ENCODE measurements around the gene C5orf34. TPM values are rescaled to one million over a fixed set of nuclear protein-coding genes. Genes with fewer than 3 reads are reported as not detected.
A peak's percentile ranks its signal among the peaks of the same experiment; 100 is the strongest.
"Not testable (repeated sequence)": the region's sequence is repeated elsewhere in the genome, so short reads cannot be mapped to it uniquely, and the experiment has no call there.

The C5orf34 gene
- total RNA-seq, 4 donors from 2014 or later: 0.42 to 2.1 (median 1.6) TPM

GRCh38 chr5:43560128-43560527, 45.2 kb upstream of the C5orf34 start:
- Histone ChIP-seq H3K27ac (no peak overlapping the region), H3K4me1 (peaks cover 6 to 7% of the 10 kb centered on the region in 2 donors), H3K4me3 (replicated peaks in 1 of 3) (no peak overlapping the region), H3K27me3 (no peaks in the 10 kb centered on the region), H3K36me3 (no peaks in the 10 kb centered on the region), H3K9me3 (no peaks in the 10 kb centered on the region)
- TF ChIP-seq CTCF (IDR thresholded peaks at IDR 0.05) (no peak), POLR2A (IDR thresholded peaks at IDR 0.05) (no peak)
- WGBS, 2 donors: 44 to 57% methylated on average over 2 of the region's 2 CpGs
- DNase-seq: no peak
- intact Hi-C loops (cut with DNase I): no loop called here

DNA sequence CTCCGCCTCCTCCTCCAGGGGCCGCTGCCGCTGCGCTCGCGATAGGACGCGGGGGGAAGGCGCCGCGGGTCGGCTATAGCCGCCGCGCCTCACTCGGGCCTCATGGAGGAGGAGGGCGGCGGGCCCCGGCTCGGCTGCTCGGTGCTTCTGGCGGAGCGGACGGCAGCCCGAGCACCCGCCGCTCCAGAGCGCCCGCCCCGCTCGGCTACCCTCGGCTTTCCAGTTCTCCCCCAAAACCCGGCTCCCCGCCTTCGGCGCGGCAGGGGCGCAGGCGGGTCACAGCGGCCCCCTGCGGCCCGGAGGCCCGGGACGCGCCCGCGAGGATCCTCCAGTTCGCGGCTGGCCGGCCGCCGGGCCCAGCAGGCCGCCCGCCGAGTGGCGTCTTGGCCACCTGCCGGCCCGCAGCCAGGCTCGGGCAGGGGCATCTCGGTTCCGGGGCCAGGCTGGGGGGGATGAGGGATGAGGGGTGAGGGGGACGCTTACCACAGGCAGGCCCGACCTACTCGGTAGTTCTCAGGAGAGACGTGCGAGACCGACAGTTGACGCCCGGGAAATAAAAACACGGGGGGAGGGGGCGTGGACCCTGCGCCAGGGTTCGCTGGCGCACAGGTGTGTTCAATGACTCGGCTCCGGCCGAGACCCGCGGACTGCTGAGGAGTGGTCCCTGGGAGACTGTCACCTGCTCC, 42.1 kb upstream of the C5orf34 start, which contains the start of gene PAIP1:
TSS of gene PAIP1 (minus strand) at position 221 of the 686 bp plus-strand sequence. CDS start 231 bp downstream, outside the sequence.
- peak within 1 kb of the TSS; percentile 94 to 99 (median 99) for H3K27ac ChIP-seq
- 0% methylated on average over 43 of the region's 79 CpGs; no CpG with 5 or more reads in 1 of the 2 donors for WGBS, 2 donors
- intact Hi-C loops (cut with DNase I): no loop called here
- TF ChIP-seq POLR2A (IDR thresholded peaks at IDR 0.05) (peak in 1 of 2 donors; percentile 77), CTCF (IDR thresholded peaks at IDR 0.05) (peak in 5 of 6 experiments; percentile 9 to 81 (median 69))
- H3K4me3 ChIP-seq (replicated peaks in 1 of 3): peak within 1 kb of the TSS; percentile 80 to 84 (median 84)
- peaks cover 2 to 3% of the 10 kb centered on the region in 2 donors for H3K36me3 ChIP-seq
- no peaks in the 10 kb centered on the region for H3K9me3 ChIP-seq
- H3K27me3 ChIP-seq: no peaks in the 10 kb centered on the region
- peak; percentile 79 to 82 for DNase-seq
- H3K4me1 ChIP-seq: peaks cover 26 to 27% of the 10 kb centered on the region in 2 donors

- DNase-seq; H3K9me3 ChIP-seq; H3K36me3 ChIP-seq; intact Hi-C loops (cut with DNase I); H3K27me3 ChIP-seq: not testable (repeated sequence)
- H3K4me3 ChIP-seq (replicated peaks in 1 of 3): peak overlapping the region; percentile 80 to 84 (median 84)
- peak overlapping the region; percentile 94 to 99 (median 99) for H3K27ac ChIP-seq
- WGBS, 2 donors: 0% methylated on average over 9 of the region's 30 CpGs; no CpG with 5 or more reads in 1 of the 2 donors
- peaks cover 26 to 28% of the 10 kb centered on the region in 2 donors for H3K4me1 ChIP-seq
Observed at GRCh38 chr5:43556607-43556856, 41.6 kb upstream of the C5orf34 start.

DNA sequence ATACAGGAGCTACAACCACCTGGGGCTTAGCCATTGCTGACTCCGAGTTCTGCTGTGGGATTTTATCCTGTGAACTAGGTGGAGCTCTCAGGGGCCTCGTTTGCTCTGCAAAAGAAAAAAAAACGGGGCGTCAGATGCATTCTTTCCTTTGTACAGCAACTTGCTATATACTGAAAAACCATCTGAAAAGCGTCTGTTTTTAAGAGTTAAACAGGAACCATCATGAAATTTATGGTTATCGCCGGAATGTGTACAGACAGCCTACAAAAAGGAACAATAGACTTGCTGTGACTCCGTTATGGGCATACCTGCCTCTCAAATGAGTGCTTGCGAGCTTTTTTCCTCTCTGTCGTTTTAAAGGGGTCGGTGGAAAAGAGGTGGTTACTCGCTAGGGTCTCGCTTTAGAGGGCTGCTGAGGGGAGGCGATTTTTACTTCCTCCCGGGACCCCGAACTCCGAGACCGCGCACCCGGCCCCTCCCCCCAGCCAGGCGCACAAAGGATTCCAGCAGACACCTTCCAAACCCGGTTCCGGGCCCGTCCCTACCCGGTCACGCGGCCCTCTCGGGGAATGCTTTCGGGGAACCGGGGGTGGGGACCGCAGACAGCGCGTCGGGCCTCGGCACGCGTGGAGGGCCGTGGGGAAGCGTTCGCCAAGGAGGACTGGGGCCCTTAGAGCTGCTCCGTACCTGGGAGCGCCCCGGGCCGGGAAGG, 41.1 kb upstream of the C5orf34 start:
- peaks cover 26 to 28% of the 10 kb centered on the region in 2 donors for H3K4me1 ChIP-seq
- intact Hi-C loops (cut with DNase I): no loop called here
- peak; percentile 67 to 75 for DNase-seq

GRCh38 chr5:43554497-43554896, 39.5 kb upstream of the C5orf34 start:
- intact Hi-C loops (cut with DNase I): no loop called here
- Histone ChIP-seq H3K4me3 (replicated peaks in 1 of 3) (no peak overlapping the region), H3K36me3 (peaks cover 2 to 6% of the 10 kb centered on the region in 2 donors), H3K27me3 (no peaks in the 10 kb centered on the region), H3K9me3 (no peaks in the 10 kb centered on the region), H3K27ac (no peak overlapping the region), H3K4me1 (peaks cover 26 to 28% of the 10 kb centered on the region in 2 donors)
- DNase-seq: no peak
- WGBS, 2 donors: 95 to 96% methylated on average over 1 of the region's 1 CpG
- TF ChIP-seq POLR2A (IDR thresholded peaks at IDR 0.05) (no peak), CTCF (IDR thresholded peaks at IDR 0.05) (no peak)

More for the DNA sequence above, 41.1 kb upstream of the C5orf34 start:
- WGBS, 2 donors: 1 to 2% methylated on average over 13 to 21 of the region's 44 CpGs
- H3K27ac ChIP-seq: peak overlapping the region; percentile 94 to 99 (median 99)
- no peaks in the 10 kb centered on the region for H3K27me3 ChIP-seq
- peaks cover 2 to 6% of the 10 kb centered on the region in 2 donors for H3K36me3 ChIP-seq
- peak overlapping the region; percentile 80 to 84 (median 84) for H3K4me3 ChIP-seq (replicated peaks in 1 of 3)
- TF ChIP-seq CTCF (IDR thresholded peaks at IDR 0.05) (no peak), POLR2A (IDR thresholded peaks at IDR 0.05) (no peak)
- no peaks in the 10 kb centered on the region for H3K9me3 ChIP-seq
